Measurements from ENCODE around the gene BATF3. TPM values are rescaled to one million over a fixed set of nuclear protein-coding genes. Genes with fewer than 3 reads are reported as not detected.
A peak's percentile ranks its signal among the peaks of the same experiment; 100 is the strongest.
"Not testable (repeated sequence)": the region's sequence is repeated elsewhere in the genome, so short reads cannot be mapped to it uniquely, and the experiment has no call there.

BATF3 gene
- total RNA-seq, 4 donors from 2014 or later = 0.25 TPM; not detected in 3

DNA sequence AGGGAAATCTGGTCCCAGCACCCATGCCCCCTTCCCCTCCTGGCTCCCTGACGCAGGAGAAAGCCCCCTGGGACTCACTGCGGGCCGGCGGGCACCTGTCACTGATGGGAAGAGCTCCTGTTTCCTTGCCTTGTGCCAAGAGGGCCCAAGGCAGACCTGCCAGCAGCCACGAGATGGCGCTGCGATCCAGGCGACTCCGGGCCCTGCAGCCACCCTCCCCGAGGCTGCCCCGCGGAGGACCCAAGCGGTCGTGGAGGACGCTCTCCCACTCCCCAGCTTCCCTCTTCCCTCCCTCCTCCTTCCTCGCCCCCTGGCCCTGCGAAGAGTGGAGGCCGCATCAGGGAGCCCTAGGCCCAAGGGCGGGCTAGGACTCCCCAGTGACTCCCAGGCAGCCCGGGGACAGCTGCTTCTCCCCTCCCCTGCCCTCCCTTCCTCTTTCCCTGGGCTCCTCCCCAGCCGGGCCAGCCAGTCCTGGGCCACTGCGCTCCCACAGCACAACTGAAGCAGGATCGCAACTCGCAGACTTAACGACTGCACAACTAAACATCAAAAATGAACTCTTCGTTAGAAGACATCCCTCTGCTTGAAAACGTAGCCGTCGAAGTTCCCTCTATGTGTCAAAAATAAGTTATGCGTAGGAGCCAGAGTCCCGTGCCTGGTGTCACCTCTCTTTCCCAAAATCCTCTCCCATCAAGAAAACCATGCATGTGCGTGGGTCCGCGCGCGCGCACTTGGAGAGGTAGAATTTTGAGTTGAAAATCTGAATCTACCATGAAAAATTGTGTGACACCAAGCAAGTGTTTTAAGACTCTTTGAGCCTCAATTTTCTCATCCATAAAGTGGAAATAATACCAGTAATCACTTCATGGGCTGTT lies 34.2 kb downstream of the BATF3 start:
- WGBS = 21% methylated on average over 37 of the region's 37 CpGs
- H3K4me3 ChIP-seq = peak overlapping the region; percentile 50

DNA sequence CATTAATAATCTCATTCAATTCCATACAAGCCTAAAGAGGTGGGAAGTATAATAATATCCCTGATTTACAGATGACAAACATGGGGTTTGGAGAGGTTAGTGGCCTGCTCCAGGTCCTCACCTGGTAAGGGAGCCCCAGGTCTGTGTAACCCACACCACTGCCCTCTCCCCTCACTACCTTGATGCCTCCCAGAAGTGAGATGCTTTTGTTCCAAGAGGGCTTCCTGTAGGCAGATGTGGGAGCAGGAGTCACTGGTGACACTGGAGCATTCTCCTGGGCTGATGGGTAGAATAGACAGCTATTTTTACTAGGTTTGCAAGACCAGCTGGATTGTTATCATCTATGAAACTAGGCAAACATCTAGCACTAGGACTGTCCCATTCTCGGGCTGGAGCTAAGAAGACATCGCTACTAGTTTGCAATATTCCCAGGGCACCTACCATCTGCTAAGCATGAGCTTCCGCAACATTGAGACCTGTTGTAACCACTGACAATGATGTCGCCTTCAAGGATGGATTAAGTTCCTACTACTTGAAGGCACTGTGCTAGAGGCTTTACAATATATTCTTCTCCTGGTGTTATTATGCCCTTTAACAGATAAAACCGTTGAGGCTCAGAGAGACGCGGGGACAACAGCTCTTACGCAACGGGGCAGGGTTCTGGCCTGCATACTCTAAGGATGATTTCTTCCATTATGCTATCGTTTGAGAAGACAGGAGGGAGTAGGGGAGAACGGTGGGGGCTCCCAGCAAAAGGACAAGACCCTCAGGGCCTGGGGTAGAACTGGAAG lies 35.0 kb downstream of the BATF3 start:
- Histone ChIP-seq H3K9me3 (no peaks in the 10 kb centered on the region), H3K4me3 (peak overlapping the region; percentile 50), H3K4me1 (peaks cover 37% of the 10 kb centered on the region), H3K36me3 (no peaks in the 10 kb centered on the region), H3K27ac (no peak overlapping the region), H3K27me3 (no peaks in the 10 kb centered on the region)
- 68% methylated on average over 11 of the region's 11 CpGs for WGBS
- no peak for DNase-seq (ENCODE audit: low spot score in 2 of 2)
- TF ChIP-seq EP300 (IDR thresholded peaks at IDR 0.05) = no peak
- TF ChIP-seq, protein P1, sequence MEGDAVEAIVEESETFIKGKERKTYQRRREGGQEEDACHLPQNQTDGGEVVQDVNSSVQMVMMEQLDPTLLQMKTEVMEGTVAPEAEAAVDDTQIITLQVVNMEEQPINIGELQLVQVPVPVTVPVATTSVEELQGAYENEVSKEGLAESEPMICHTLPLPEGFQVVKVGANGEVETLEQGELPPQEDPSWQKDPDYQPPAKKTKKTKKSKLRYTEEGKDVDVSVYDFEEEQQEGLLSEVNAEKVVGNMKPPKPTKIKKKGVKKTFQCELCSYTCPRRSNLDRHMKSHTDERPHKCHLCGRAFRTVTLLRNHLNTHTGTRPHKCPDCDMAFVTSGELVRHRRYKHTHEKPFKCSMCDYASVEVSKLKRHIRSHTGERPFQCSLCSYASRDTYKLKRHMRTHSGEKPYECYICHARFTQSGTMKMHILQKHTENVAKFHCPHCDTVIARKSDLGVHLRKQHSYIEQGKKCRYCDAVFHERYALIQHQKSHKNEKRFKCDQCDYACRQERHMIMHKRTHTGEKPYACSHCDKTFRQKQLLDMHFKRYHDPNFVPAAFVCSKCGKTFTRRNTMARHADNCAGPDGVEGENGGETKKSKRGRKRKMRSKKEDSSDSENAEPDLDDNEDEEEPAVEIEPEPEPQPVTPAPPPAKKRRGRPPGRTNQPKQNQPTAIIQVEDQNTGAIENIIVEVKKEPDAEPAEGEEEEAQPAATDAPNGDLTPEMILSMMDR (IDR thresholded peaks at IDR 0.05) = no peak
- no peak for TF ChIP-seq POLR2A (IDR thresholded peaks at IDR 0.05)
- TF ChIP-seq POLR2AphosphoS5 (IDR thresholded peaks at IDR 0.05) = no peak

More for the DNA sequence above, 34.2 kb downstream of the BATF3 start:
- H3K9me3 ChIP-seq = no peaks in the 10 kb centered on the region
- H3K27ac ChIP-seq = peak overlapping the region; percentile 53
- DNase-seq (ENCODE audit: low spot score in 2 of 2) = peak in 1 of 2 donors; percentile 85
- TF ChIP-seq POLR2A (IDR thresholded peaks at IDR 0.05) = no peak
- TF ChIP-seq, protein P1 (IDR thresholded peaks at IDR 0.05) = peak; percentile 41 to 97
- no peak for TF ChIP-seq EP300 (IDR thresholded peaks at IDR 0.05)
- TF ChIP-seq POLR2AphosphoS5 (IDR thresholded peaks at IDR 0.05) = no peak
- H3K4me1 ChIP-seq = peaks cover 37% of the 10 kb centered on the region
- no peaks in the 10 kb centered on the region for H3K27me3 ChIP-seq
- no peaks in the 10 kb centered on the region for H3K36me3 ChIP-seq

DNA sequence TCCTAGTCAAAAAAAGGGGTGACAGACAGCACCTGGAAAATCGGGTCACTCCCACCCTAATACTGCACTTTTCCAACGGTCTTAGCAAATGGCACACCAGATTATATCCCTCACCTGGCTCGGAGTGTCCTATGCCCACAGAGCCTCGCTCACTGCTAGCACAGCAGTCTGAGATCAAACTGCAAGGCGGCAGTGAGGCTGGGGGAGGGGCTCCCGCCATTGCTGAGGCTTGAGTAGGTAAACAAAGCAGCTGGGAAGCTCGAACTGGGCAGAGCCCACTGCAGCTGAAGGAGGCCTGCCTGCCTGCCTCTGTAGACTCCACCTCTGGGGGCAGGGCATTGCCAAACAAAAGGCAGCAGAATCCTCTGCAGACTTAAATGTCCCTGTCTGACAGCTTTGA lies 41.4 kb downstream of the BATF3 start:
- WGBS = 80% methylated on average over 5 of the region's 7 CpGs
- not testable (repeated sequence) for H3K36me3 ChIP-seq; DNase-seq (ENCODE audit: low spot score in 2 of 2); H3K4me1 ChIP-seq; H3K9me3 ChIP-seq; H3K27me3 ChIP-seq; H3K27ac ChIP-seq; H3K4me3 ChIP-seq

DNA sequence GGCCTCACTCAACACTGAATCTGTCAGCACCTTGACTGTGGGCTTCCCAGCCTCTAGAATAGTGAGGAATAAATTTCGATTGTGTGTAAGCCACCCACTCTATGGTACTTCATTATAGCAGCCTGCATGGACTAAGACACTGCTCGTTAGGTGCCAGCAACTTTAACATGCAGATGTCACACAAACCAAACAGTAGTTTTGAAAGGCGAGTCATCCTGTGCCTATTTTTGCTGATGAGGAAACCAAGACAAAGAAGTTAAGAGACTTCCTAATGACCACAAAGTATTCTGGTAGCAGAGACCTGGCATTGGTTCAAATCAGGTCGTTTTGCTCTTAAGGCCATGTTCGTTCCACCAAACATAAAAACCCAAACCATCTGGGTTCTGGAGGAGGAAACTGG lies 42.9 kb downstream of the BATF3 start:
- Histone ChIP-seq H3K4me3 (no peak overlapping the region), H3K36me3 (no peaks in the 10 kb centered on the region), H3K27ac (no peak overlapping the region), H3K4me1 (no peaks in the 10 kb centered on the region), H3K27me3 (no peaks in the 10 kb centered on the region), H3K9me3 (no peaks in the 10 kb centered on the region)
- WGBS = 84% methylated on average over 5 of the region's 5 CpGs
- no peak for DNase-seq (ENCODE audit: low spot score in 2 of 2)
- TF ChIP-seq, protein P1 (IDR thresholded peaks at IDR 0.05) = no peak
- no peak for TF ChIP-seq POLR2AphosphoS5 (IDR thresholded peaks at IDR 0.05)
- TF ChIP-seq POLR2A (IDR thresholded peaks at IDR 0.05) = no peak
- TF ChIP-seq EP300 (IDR thresholded peaks at IDR 0.05) = no peak

DNA sequence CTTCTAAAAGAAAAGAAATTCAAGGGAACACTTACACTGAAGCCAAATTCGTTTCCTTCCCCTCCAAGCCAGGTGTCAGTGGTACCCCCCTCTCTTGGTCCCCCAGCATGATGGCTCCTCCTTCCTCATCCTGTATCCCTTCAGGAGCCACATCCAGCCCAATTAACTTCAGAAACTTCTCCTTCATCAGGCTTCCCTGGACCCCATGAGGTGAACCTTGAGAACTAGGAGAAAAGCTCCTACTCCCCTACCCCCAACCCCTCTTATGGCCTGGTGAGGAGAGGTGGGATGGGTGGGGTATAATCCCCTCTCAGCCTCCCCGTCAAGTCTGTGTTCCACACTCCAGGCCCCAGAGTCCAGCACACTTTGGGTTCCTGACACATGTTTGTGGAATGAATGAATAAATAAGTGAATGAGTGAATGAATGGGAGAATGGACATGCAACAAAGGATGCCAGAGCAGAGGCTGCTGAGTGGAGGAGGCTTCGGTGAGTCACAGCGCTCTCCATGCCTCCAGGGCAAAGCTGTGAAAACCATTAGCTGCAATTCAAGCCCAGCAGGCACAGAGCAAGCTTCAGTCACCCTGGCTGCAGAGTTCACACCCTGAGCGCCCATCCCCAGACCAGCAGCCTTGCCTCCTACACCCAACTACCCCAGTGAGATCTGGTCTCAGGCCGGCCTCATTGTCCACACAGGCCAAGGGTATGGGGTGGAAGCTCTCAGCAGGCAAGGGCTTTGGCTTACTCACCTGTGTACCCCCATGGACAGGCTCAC lies 43.8 kb downstream of the BATF3 start:
- peak in 1 of 2 donors; percentile 29 for DNase-seq (ENCODE audit: low spot score in 2 of 2)
- Histone ChIP-seq H3K36me3 (no peaks in the 10 kb centered on the region), H3K27me3 (no peaks in the 10 kb centered on the region), H3K4me1 (no peaks in the 10 kb centered on the region), H3K9me3 (no peaks in the 10 kb centered on the region), H3K27ac (no peak overlapping the region), H3K4me3 (no peak overlapping the region)
- WGBS = 90% methylated on average over 6 of the region's 6 CpGs
- TF ChIP-seq POLR2AphosphoS5 (IDR thresholded peaks at IDR 0.05) (no peak), POLR2A (IDR thresholded peaks at IDR 0.05) (no peak), EP300 (IDR thresholded peaks at IDR 0.05) (no peak)
- TF ChIP-seq, protein P1 (IDR thresholded peaks at IDR 0.05) = no peak
